ENCODE data around the gene C3orf20.

Gene C3orf20

DNA sequence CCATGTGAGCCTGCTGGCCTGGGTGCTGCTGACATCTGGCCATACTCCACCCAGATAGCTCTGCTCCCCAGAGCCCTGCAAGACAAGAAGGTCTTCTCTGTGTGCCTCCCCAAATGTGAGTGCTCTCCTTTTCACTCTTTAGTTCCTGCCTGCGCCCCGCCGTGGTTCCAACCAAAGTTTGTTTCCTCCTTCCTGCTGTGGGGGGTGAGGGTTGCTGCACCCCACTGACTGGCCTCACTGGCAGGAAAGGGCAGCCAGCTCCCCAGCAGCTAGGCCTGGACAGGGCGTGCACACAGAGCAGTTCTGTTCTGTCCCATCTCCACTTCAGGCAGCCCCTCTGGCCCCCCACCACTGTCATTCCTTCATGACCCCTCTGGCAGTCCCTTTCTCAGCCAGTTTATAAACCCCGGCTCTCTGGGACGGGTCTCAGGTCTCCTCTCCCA is 28.8 kb upstream of the C3orf20 start:
- H3K9me3 ChIP-seq (ENCODE audit: insufficient read depth, low read length), result no peaks in the 10 kb centered on the region
- H3K27me3 ChIP-seq (ENCODE audit: low read length), result no peaks in the 10 kb centered on the region
- no peak overlapping the region for H3K4me2 ChIP-seq (ENCODE audit: low read depth, low read length, poor library complexity, severe bottlenecking)
- no peaks in the 10 kb centered on the region for H3K9me2 ChIP-seq (replicated peaks; ENCODE audit: insufficient read depth, low read length)
- no peak overlapping the region for H3K9ac ChIP-seq (ENCODE audit: low read length)
- no peaks in the 10 kb centered on the region for H3K79me2 ChIP-seq (ENCODE audit: insufficient read depth, low read length)
- no peak for TF ChIP-seq EZH2phosphoT487 (conservative IDR thresholded peaks at IDR 0.05; ENCODE audit: low read length)
- TF ChIP-seq, protein P1, sequence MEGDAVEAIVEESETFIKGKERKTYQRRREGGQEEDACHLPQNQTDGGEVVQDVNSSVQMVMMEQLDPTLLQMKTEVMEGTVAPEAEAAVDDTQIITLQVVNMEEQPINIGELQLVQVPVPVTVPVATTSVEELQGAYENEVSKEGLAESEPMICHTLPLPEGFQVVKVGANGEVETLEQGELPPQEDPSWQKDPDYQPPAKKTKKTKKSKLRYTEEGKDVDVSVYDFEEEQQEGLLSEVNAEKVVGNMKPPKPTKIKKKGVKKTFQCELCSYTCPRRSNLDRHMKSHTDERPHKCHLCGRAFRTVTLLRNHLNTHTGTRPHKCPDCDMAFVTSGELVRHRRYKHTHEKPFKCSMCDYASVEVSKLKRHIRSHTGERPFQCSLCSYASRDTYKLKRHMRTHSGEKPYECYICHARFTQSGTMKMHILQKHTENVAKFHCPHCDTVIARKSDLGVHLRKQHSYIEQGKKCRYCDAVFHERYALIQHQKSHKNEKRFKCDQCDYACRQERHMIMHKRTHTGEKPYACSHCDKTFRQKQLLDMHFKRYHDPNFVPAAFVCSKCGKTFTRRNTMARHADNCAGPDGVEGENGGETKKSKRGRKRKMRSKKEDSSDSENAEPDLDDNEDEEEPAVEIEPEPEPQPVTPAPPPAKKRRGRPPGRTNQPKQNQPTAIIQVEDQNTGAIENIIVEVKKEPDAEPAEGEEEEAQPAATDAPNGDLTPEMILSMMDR (IDR thresholded peaks at IDR 0.05; ENCODE audit: insufficient read depth, low read length, poor library complexity, severe bottlenecking), result no peak
- no peak overlapping the region for H3K27ac ChIP-seq (ENCODE audit: low read depth, low read length)
- no peaks in the 10 kb centered on the region for H4K20me1 ChIP-seq (ENCODE audit: low read depth, low read length)
- no peak overlapping the region for H3K4me3 ChIP-seq (ENCODE audit: insufficient read depth, low read length, poor library complexity, severe bottlenecking)
- no peak overlapping the region for H2AFZ ChIP-seq (ENCODE audit: low read depth, low read length, severe bottlenecking)
- H3K36me3 ChIP-seq (ENCODE audit: low read length), result no peaks in the 10 kb centered on the region
- no peaks in the 10 kb centered on the region for H3F3A ChIP-seq (ENCODE audit: insufficient read depth)

GRCh38 chr3:14646589-14647413 is 28.1 kb upstream of the C3orf20 start:
- H4K20me1 ChIP-seq (ENCODE audit: low read depth, low read length), result no peaks in the 10 kb centered on the region
- H3K79me2 ChIP-seq (ENCODE audit: insufficient read depth, low read length), result peaks cover 3% of the 10 kb centered on the region; the same call in 1 of the 2 replicates
- no peak overlapping the region for H3K9ac ChIP-seq (ENCODE audit: low read length)
- H3K27me3 ChIP-seq (ENCODE audit: low read length), result no peaks in the 10 kb centered on the region
- no peak overlapping the region for H3K4me2 ChIP-seq (ENCODE audit: low read depth, low read length, poor library complexity, severe bottlenecking)
- no peaks in the 10 kb centered on the region for H3K9me3 ChIP-seq (ENCODE audit: insufficient read depth, low read length)
- H3F3A ChIP-seq (ENCODE audit: insufficient read depth), result no peaks in the 10 kb centered on the region
- no peak overlapping the region for H3K27ac ChIP-seq (ENCODE audit: low read depth, low read length)
- TF ChIP-seq EZH2phosphoT487 (conservative IDR thresholded peaks at IDR 0.05; ENCODE audit: low read length), result no peak
- TF ChIP-seq, protein P1 (IDR thresholded peaks at IDR 0.05; ENCODE audit: insufficient read depth, low read length, poor library complexity, severe bottlenecking), result no peak
- H3K4me3 ChIP-seq (ENCODE audit: insufficient read depth, low read length, poor library complexity, severe bottlenecking), result no peak overlapping the region
- no peaks in the 10 kb centered on the region for H3K9me2 ChIP-seq (replicated peaks; ENCODE audit: insufficient read depth, low read length)
- no peak overlapping the region for H2AFZ ChIP-seq (ENCODE audit: low read depth, low read length, severe bottlenecking)
- no peaks in the 10 kb centered on the region for H3K36me3 ChIP-seq (ENCODE audit: low read length)

- Histone ChIP-seq H3F3A (ENCODE audit: insufficient read depth) (peaks cover 2% of the 10 kb centered on the region; the same call in 1 of the 2 replicates), H3K9me3 (ENCODE audit: insufficient read depth, low read length) (no peaks in the 10 kb centered on the region), H3K9ac (ENCODE audit: low read length) (no peak overlapping the region), H3K4me2 (ENCODE audit: low read depth, low read length, poor library complexity, severe bottlenecking) (no peak overlapping the region), H4K20me1 (ENCODE audit: low read depth, low read length) (no peaks in the 10 kb centered on the region), H3K4me3 (ENCODE audit: insufficient read depth, low read length, poor library complexity, severe bottlenecking) (no peak overlapping the region), H3K27ac (ENCODE audit: low read depth, low read length) (no peak overlapping the region), H2AFZ (ENCODE audit: low read depth, low read length, severe bottlenecking) (no peak overlapping the region), H3K27me3 (ENCODE audit: low read length) (no peaks in the 10 kb centered on the region), H3K79me2 (ENCODE audit: insufficient read depth, low read length) (peaks cover 17% of the 10 kb centered on the region), H3K36me3 (ENCODE audit: low read length) (0 out of 2 replicates have a peak, but pooled peaks cover under 1% of the 10 kb centered on the region), H3K9me2 (replicated peaks; ENCODE audit: insufficient read depth, low read length) (no peaks in the 10 kb centered on the region)
- TF ChIP-seq, protein P1 (IDR thresholded peaks at IDR 0.05; ENCODE audit: insufficient read depth, low read length, poor library complexity, severe bottlenecking), result no peak
- TF ChIP-seq EZH2phosphoT487 (conservative IDR thresholded peaks at IDR 0.05; ENCODE audit: low read length), result no peak
These were observed 26.7 kb upstream of the C3orf20 start for GRCh38 chr3:14647976-14648955.

Measured in SU-DHL-6 (cell line).